HepG2 (cell line): ENCODE data around the gene ATG2A. TPM values are rescaled to one million over a fixed set of nuclear protein-coding genes. Genes with fewer than 3 reads are reported as not detected.

Source experiments
- BRCA1 ChIP-seq: sonication (generic); formaldehyde crosslinking; IDR thresholded peaks from 2 replicates; pipeline ENCODE4 v1.4.0; 2020; ENCODE audit warnings: missing genetic modification reagents
- FOXA3 ChIP-seq: IDR thresholded peaks from 2 replicates; pipeline ENCODE4 v1.6.1; 2016; ENCODE audit warnings: missing genetic modification reagents, missing compliant biosample characterization
- HIVEP1 ChIP-seq: sonication (generic); formaldehyde crosslinking; IDR thresholded peaks from 2 replicates; pipeline ENCODE4 v1.4.0; 2020; ENCODE audit warnings: mild to moderate bottlenecking, missing genetic modification reagents
- HMG20B ChIP-seq: conservative IDR thresholded peaks from 2 replicates; pipeline ENCODE4 v1.6.1; 2016; ENCODE audit warnings: missing genetic modification reagents, missing compliant biosample characterization
- KMT2B ChIP-seq: IDR thresholded peaks from 2 replicates; pipeline ENCODE4 v1.6.1; 2016; ENCODE audit warnings: missing genetic modification reagents, missing compliant biosample characterization
- MAZ ChIP-seq, 2 experiments: sonication (generic) in 1 of 2; formaldehyde crosslinking in 1 of 2; IDR thresholded peaks; 2 replicates each; pipeline versions ENCODE4 v1.5.0 to v1.6.1; 2012 to 2020; ENCODE audit warnings: low read depth in 2 of 2, mild to moderate bottlenecking in 2 of 2, borderline replicate concordance in 1 of 2, improper control_type of control experiment in 1 of 2, low read length in 1 of 2, missing genetic modification reagents in 1 of 2, moderate library complexity in 1 of 2
- PTBP1 ChIP-seq: fragments of 200-400 bp; formaldehyde crosslinking; IDR thresholded peaks from 2 replicates; pipeline ENCODE4 v1.6.1; 2018; ENCODE audit warnings: low read length, low read depth; ENCODE audit not compliant: poor library complexity, severe bottlenecking
- RARA ChIP-seq: IDR thresholded peaks from 2 replicates; pipeline ENCODE4 v1.6.1; 2016; ENCODE audit warnings: missing genetic modification reagents, missing compliant biosample characterization
- SALL2 ChIP-seq: sonication (generic); formaldehyde crosslinking; IDR thresholded peaks from 2 replicates; pipeline ENCODE4 v1.8.1; 2023; ENCODE audit warnings: mild to moderate bottlenecking, missing genetic modification reagents, inconsistent platforms
- SMAD1 ChIP-seq: sonication (generic); formaldehyde crosslinking; IDR thresholded peaks from 2 replicates; pipeline ENCODE4 v1.4.0; 2020; ENCODE audit warnings: missing genetic modification reagents, low read depth, mild to moderate bottlenecking, borderline replicate concordance
- SSRP1 ChIP-seq: IDR thresholded peaks from 2 replicates; pipeline ENCODE4 v1.6.1; 2016; ENCODE audit warnings: control low read depth
- STAG1 ChIP-seq: sonication (generic); formaldehyde crosslinking; IDR thresholded peaks from 2 replicates; pipeline ENCODE4 v1.4.0; 2020; ENCODE audit warnings: missing genetic modification reagents
- TARDBP ChIP-seq: sonication (generic); formaldehyde crosslinking; IDR thresholded peaks from 2 replicates; pipeline ENCODE4 v1.8.0; 2022; ENCODE audit warnings: mild to moderate bottlenecking, missing genetic modification reagents
- TEAD3 ChIP-seq: optimal IDR thresholded peaks from 2 replicates; pipeline ENCODE3; 2016; ENCODE audit warnings: borderline replicate concordance
- YEATS2 ChIP-seq: sonication (generic); formaldehyde crosslinking; IDR thresholded peaks from 2 replicates; pipeline ENCODE4 v1.4.0; 2020; ENCODE audit warnings: missing genetic modification reagents, borderline replicate concordance
- ZNF343 ChIP-seq: sonication (generic); formaldehyde crosslinking; IDR thresholded peaks from 2 replicates; pipeline ENCODE4 v1.4.0; 2020; ENCODE audit warnings: mild to moderate bottlenecking, missing genetic modification reagents
- ZNF737 ChIP-seq: sonication (generic); formaldehyde crosslinking; IDR thresholded peaks from 2 replicates; pipeline ENCODE4 v1.5.0; 2020; ENCODE audit warnings: missing genetic modification reagents, mild to moderate bottlenecking, borderline replicate concordance
- ZNF782 ChIP-seq: sonication (generic); formaldehyde crosslinking; IDR thresholded peaks from 2 replicates; pipeline ENCODE4 v1.4.0; 2020; ENCODE audit warnings: missing genetic modification reagents, mild to moderate bottlenecking, borderline replicate concordance
- ZNF792 ChIP-seq: IDR thresholded peaks from 2 replicates; pipeline ENCODE4 v1.6.1; 2016
- polyA plus RNA-seq, 8 experiments: library from polyadenylated mRNA; depleted of rRNA in 3 of 8; stranded (reverse) in 7 of 8; unstranded in 1 of 8; fragments of >200 nt; fragmentation: Illumina TruSeq in 4 of 8; extraction: Trizol in 4 of 8; gene quantifications; 2 replicates each; pipeline versions ENCODE4 v1.2.1 to v1.2.3, GENCODE V29; 2011 to 2016; ENCODE audit warnings: low read depth in 4 of 8, missing spikeins in 1 of 8, mixed read lengths in 1 of 8; ENCODE audit not compliant: insufficient read depth in 1 of 8
- total RNA-seq, 5 experiments: library from RNA; depleted of rRNA; stranded (reverse); fragments of >200 nt; fragmentation: Illumina TruSeq; extraction: Trizol; gene quantifications; 2 replicates each; pipeline ENCODE4 v1.2.3, GENCODE V29; 2016; ENCODE audit warnings: low read depth in 1 of 5
- TF ChIP-seq, protein P1 (sequence below): sonication (generic); formaldehyde crosslinking; IDR thresholded peaks from 2 replicates; pipeline ENCODE4 v1.4.0; 2020; ENCODE audit warnings: missing genetic modification reagents
- TF ChIP-seq, protein P2 (sequence below): sonication (generic); formaldehyde crosslinking; IDR thresholded peaks from 2 replicates; pipeline ENCODE4 v1.5.0; 2020; ENCODE audit warnings: mild to moderate bottlenecking, low read depth, missing genetic modification reagents, borderline replicate concordance
- TF ChIP-seq, protein P3 (sequence below): sonication (generic); formaldehyde crosslinking; IDR thresholded peaks from 2 replicates; pipeline ENCODE4 v1.4.0; 2020; ENCODE audit warnings: low read depth, missing genetic modification reagents
- TF ChIP-seq, protein P4 (sequence below): sonication (generic); formaldehyde crosslinking; IDR thresholded peaks from 2 replicates; pipeline ENCODE4 v1.8.1; 2023; ENCODE audit warnings: mild to moderate bottlenecking, missing genetic modification reagents, borderline replicate concordance

ATG2A gene
- total and polyA plus RNA-seq, 2 of the 13 experiments (the other 11 are each of a cell fraction or from before 2014, with no cell fraction given), result 6.7 to 8.0 TPM

DNA sequence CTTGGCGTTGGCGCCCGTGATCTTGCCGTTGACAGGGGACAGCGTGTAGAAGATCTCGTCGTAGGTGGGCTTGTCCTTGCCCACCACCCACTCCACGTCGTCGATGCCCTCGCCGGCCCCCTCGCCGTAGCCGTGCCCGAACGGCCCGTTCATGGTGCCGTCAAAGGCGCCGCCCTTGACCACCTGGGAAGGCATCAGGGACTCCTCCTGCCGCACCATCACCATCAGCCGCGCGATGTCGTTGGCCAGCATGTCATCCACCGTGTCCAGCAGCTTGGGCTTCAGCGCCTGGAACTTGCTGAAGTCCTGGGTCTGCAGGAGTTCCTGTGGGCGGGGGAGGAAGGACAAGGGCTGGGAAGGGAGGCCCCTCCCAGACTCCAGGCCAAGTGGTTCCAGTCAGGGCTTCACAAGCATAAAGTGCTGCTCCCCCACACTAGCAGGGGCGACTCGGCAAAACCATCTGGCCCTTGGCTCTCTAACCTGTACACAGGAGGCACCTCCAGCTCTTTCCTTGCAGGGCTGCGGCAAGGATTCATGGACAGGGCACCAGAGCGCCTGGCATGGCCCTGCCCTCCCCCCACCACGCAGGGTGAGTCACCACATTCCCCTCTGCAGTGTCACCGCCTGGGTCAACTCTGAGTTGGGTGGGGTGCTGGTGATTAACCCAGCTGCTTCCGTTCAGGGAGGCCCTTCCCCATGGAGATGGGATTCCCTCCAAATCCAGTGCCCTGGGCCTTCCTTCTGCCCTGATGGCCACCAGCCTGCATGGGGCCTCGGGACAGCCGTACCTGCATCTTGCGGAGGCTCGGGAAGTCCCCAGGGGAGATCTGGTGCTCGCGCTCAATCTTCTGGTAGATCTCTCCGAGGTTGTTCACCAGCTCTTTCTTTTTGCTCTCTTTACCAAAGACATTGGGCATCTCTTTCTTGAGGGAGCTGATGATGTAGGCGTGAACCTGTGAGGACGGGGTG is 62.2 kb downstream of the ATG2A start (continued):
- TF ChIP-seq STAG1 (CRISPR knock-in tag) (no peak), KMT2B (CRISPR knock-in tag) (no peak), SALL2 (CRISPR knock-in tag) (no peak), HMG20B (peak; percentile 48; the same call in 1 of the 2 replicates), TEAD3 (CRISPR knock-in tag) (peak; percentile 98), YEATS2 (CRISPR knock-in tag) (peak; percentile 54; the same call in 1 of the 2 replicates), SMAD1 (no peak), FOXA3 (CRISPR knock-in tag) (peak; percentile 78), ZNF343 (CRISPR knock-in tag) (no peak), ZNF792 (CRISPR knock-in tag) (0 out of 2 replicates have a peak, but pooled peaks have one; percentile 22), HIVEP1 (CRISPR knock-in tag) (peak; percentile 89), TARDBP (CRISPR knock-in tag) (no peak), SSRP1 (no peak), MAZ (IDR thresholded peaks at IDR 0.05; ENCODE audit: borderline replicate concordance, low read depth, low read length) (no peak), MAZ (CRISPR knock-in tag; IDR thresholded peaks at IDR 0.05; ENCODE audit: low read depth) (no peak), PTBP1 (peak; percentile 71), BRCA1 (no peak), ZNF782 (no peak), ZNF737 (no peak), RARA (CRISPR knock-in tag) (peak; percentile 92)
- TF ChIP-seq, protein P1, sequence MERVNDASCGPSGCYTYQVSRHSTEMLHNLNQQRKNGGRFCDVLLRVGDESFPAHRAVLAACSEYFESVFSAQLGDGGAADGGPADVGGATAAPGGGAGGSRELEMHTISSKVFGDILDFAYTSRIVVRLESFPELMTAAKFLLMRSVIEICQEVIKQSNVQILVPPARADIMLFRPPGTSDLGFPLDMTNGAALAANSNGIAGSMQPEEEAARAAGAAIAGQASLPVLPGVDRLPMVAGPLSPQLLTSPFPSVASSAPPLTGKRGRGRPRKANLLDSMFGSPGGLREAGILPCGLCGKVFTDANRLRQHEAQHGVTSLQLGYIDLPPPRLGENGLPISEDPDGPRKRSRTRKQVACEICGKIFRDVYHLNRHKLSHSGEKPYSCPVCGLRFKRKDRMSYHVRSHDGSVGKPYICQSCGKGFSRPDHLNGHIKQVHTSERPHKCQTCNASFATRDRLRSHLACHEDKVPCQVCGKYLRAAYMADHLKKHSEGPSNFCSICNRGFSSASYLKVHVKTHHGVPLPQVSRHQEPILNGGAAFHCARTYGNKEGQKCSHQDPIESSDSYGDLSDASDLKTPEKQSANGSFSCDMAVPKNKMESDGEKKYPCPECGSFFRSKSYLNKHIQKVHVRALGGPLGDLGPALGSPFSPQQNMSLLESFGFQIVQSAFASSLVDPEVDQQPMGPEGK, result peak; percentile 83
- TF ChIP-seq, protein P2, sequence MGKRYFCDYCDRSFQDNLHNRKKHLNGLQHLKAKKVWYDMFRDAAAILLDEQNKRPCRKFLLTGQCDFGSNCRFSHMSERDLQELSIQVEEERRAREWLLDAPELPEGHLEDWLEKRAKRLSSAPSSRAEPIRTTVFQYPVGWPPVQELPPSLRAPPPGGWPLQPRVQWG (CRISPR knock-in tag), result no peak
- TF ChIP-seq, protein P3, sequence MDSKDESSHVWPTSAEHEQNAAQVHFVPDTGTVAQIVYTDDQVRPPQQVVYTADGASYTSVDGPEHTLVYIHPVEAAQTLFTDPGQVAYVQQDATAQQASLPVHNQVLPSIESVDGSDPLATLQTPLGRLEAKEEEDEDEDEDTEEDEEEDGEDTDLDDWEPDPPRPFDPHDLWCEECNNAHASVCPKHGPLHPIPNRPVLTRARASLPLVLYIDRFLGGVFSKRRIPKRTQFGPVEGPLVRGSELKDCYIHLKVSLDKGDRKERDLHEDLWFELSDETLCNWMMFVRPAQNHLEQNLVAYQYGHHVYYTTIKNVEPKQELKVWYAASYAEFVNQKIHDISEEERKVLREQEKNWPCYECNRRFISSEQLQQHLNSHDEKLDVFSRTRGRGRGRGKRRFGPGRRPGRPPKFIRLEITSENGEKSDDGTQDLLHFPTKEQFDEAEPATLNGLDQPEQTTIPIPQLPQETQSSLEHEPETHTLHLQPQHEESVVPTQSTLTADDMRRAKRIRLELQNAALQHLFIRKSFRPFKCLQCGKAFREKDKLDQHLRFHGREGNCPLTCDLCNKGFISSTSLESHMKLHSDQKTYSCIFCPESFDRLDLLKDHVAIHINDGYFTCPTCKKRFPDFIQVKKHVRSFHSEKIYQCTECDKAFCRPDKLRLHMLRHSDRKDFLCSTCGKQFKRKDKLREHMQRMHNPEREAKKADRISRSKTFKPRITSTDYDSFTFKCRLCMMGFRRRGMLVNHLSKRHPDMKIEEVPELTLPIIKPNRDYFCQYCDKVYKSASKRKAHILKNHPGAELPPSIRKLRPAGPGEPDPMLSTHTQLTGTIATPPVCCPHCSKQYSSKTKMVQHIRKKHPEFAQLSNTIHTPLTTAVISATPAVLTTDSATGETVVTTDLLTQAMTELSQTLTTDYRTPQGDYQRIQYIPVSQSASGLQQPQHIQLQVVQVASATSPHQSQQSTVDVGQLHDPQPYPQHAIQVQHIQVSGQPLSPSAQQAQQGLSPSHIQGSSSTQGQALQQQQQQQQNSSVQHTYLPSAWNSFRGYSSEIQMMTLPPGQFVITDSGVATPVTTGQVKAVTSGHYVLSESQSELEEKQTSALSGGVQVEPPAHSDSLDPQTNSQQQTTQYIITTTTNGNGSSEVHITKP (CRISPR knock-in tag), result peak; percentile 69; the same call in 1 of the 2 replicates
- TF ChIP-seq, protein P4, sequence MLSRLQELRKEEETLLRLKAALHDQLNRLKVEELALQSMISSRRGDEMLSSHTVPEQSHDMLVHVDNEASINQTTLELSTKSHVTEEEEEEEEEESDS (CRISPR knock-in tag), result no peak
